ENCODE data around the gene DALRD3.

The DALRD3 gene

GRCh38 chr3:48970586-48970985 lies 47.8 kb downstream of the DALRD3 start:
- no peak overlapping the region for H3K4me2 ChIP-seq (ENCODE audit: low read length)
- peaks cover 67% of the 10 kb centered on the region for H3K36me3 ChIP-seq (replicated peaks; ENCODE audit: low read depth, low read length)
- H3K79me2 ChIP-seq (ENCODE audit: low read length): no peaks in the 10 kb centered on the region
- H3K27me3 ChIP-seq (ENCODE audit: low read depth, low read length): no peaks in the 10 kb centered on the region
- no peaks in the 10 kb centered on the region for H3K9me3 ChIP-seq (ENCODE audit: insufficient read depth, low read length)
- H3K27ac ChIP-seq (ENCODE audit: low read length): no peak overlapping the region
- no peaks in the 10 kb centered on the region for H4K20me1 ChIP-seq (ENCODE audit: insufficient read depth, low read length)
- TF ChIP-seq CTCF (IDR thresholded peaks at IDR 0.05; ENCODE audit: low read depth, low read length) (no peak), EZH2phosphoT487 (IDR thresholded peaks at IDR 0.05; ENCODE audit: low read depth) (no peak)
- no peak overlapping the region for H3K4me3 ChIP-seq (ENCODE audit: low read length)
- no peak overlapping the region for H3K9ac ChIP-seq (ENCODE audit: low read length)
- H2AFZ ChIP-seq (ENCODE audit: low read depth, low read length): no peak overlapping the region
- H3K4me1 ChIP-seq (ENCODE audit: low read length): no peaks in the 10 kb centered on the region

GRCh38 chr3:48966876-48967361 lies 51.5 kb downstream of the DALRD3 start:
- Histone ChIP-seq H3K4me1 (ENCODE audit: low read length) (no peaks in the 10 kb centered on the region), H4K20me1 (ENCODE audit: insufficient read depth, low read length) (no peaks in the 10 kb centered on the region), H3K4me3 (ENCODE audit: low read length) (no peak overlapping the region), H3K79me2 (ENCODE audit: low read length) (no peaks in the 10 kb centered on the region), H3K27me3 (ENCODE audit: low read depth, low read length) (no peaks in the 10 kb centered on the region), H3K4me2 (ENCODE audit: low read length) (no peak overlapping the region), H2AFZ (ENCODE audit: low read depth, low read length) (no peak overlapping the region), H3K9me3 (ENCODE audit: insufficient read depth, low read length) (no peaks in the 10 kb centered on the region), H3K9ac (ENCODE audit: low read length) (no peak overlapping the region), H3K36me3 (replicated peaks; ENCODE audit: low read depth, low read length) (peaks cover 46% of the 10 kb centered on the region), H3K27ac (ENCODE audit: low read length) (no peak overlapping the region)
- TF ChIP-seq CTCF (IDR thresholded peaks at IDR 0.05; ENCODE audit: low read depth, low read length): no peak
- TF ChIP-seq EZH2phosphoT487 (IDR thresholded peaks at IDR 0.05; ENCODE audit: low read depth): no peak

- no peak for TF ChIP-seq EZH2phosphoT487 (IDR thresholded peaks at IDR 0.05; ENCODE audit: low read depth)
- no peak for TF ChIP-seq CTCF (IDR thresholded peaks at IDR 0.05; ENCODE audit: low read depth, low read length)
- Histone ChIP-seq H3K9ac (ENCODE audit: low read length) (no peak overlapping the region), H3K79me2 (ENCODE audit: low read length) (no peaks in the 10 kb centered on the region), H4K20me1 (ENCODE audit: insufficient read depth, low read length) (no peaks in the 10 kb centered on the region), H3K36me3 (replicated peaks; ENCODE audit: low read depth, low read length) (peaks cover 40% of the 10 kb centered on the region), H3K27ac (ENCODE audit: low read length) (no peak overlapping the region), H2AFZ (ENCODE audit: low read depth, low read length) (no peak overlapping the region), H3K4me1 (ENCODE audit: low read length) (no peaks in the 10 kb centered on the region), H3K4me3 (ENCODE audit: low read length) (no peak overlapping the region), H3K9me3 (ENCODE audit: insufficient read depth, low read length) (no peaks in the 10 kb centered on the region), H3K4me2 (ENCODE audit: low read length) (no peak overlapping the region), H3K27me3 (ENCODE audit: low read depth, low read length) (no peaks in the 10 kb centered on the region)
Observed at GRCh38 chr3:48966367-48966766, 52.0 kb downstream of the DALRD3 start.

Data from OCI-LY3 (cell line).